GM21360 (cell line): ENCODE data around the gene STAT4.

ENCODE experiments used
- ATAC-seq: cut with Tn5 transposase; IDR thresholded peaks from one replicate; pipeline ENCODE4 v1.9.1; 2021; ENCODE audit warnings: mild to moderate bottlenecking, moderate library complexity; ENCODE audit not compliant: unreplicated experiment

The STAT4 gene

GRCh38 chr2:191103774-191104173 lies 47.0 kb downstream of the STAT4 start:
- ATAC-seq: no peak

GRCh38 chr2:191100216-191100615 lies 50.6 kb downstream of the STAT4 start:
- no peak for ATAC-seq

DNA sequence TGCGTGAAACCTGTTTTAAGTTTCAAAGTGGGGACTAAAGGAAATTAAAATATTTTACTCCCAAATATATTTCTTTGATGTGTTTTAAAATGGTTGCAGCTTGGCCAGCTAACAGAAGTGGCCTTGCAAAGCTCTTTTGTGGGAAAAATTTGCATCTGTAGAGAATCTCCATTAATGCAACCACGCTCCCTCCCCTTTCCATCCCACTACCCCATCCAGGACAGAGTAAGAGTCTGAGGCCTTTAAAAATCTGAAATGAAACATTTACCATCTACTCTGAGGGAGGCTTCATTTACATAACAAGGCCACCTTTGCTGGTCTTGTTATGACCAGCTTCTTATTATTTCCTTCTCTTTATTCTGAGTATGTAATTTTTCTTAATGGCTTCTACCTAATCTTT lies 63.5 kb downstream of the STAT4 start:
- no peak for ATAC-seq

- ATAC-seq: no peak
Measured at GRCh38 chr2:191086706-191087105, 64.1 kb downstream of the STAT4 start.

GRCh38 chr2:191083540-191083939 lies 67.3 kb downstream of the STAT4 start:
- ATAC-seq: no peak

DNA sequence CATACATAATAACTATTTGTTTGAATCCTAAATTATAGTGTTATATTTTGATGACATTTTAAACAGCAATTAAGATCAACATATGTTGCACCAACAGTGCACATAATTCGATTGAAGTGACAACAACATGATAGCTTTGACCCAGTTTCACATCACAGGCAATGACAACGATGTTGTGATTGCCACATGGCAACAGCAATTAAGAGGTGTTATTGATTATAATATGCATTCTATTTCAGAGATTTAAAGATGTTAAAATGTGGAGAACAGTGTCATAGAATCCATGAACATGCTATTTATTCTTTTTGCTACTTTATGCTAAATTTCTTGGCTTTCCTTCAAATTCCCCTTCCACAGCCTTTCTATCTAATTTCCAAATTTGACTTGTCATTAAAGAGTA lies 68.5 kb downstream of the STAT4 start:
- no peak for ATAC-seq

DNA sequence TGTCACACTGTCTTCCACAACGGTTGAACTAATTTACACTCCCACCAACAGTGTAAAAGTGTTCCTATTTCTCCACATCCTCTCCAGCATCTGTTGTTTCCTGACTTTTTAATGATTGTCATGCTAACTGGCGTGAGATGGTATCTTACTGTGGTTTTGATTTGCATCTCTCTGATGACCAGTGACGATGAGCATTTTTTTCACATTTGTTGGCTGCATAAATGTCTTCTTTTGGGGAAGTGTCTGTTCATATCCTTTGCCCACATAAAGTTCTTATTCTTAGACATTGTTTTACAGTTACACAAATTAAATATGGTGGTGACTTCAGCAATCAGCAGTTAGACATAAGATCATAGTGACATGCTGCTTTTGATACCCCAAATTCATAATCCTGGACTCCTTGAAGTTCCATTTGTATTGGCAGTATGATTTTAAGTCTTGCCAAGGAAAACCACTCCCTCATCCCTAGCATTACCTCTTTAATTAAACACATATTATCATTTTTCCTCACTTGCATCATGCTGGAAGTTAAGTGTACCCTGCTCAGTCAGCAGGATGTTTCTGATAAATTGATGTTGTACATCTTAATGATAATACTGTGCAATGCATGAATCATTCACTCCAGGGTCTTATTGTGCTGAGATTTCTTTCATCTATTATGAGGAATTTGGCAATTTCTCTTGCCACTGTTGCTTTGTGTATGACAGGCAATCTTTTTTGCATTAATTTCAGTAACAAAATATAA lies 69.2 kb downstream of the STAT4 start:
- ATAC-seq: no peak

GRCh38 chr2:191078165-191078867 lies 72.5 kb downstream of the STAT4 start:
- ATAC-seq: no peak

DNA sequence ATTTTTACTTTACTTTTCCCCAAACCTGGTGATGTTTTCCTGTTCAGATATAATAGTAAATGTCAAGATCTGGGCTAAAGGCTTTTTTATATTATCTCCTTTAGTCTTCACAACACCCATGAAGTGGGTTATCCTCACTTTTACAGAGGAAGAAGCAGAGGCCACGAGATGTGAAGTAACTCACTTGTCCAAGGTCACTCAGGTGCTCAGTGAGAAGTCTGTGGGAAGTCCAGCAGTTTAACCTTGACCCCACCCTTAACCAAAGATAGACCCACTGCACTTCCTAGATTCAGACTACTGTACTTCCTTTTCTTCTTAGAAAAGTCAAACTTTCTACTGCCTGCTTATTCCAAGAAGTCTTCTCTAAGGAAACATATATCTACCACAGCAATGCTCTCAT lies 80.5 kb downstream of the STAT4 start:
- no peak for ATAC-seq

DNA sequence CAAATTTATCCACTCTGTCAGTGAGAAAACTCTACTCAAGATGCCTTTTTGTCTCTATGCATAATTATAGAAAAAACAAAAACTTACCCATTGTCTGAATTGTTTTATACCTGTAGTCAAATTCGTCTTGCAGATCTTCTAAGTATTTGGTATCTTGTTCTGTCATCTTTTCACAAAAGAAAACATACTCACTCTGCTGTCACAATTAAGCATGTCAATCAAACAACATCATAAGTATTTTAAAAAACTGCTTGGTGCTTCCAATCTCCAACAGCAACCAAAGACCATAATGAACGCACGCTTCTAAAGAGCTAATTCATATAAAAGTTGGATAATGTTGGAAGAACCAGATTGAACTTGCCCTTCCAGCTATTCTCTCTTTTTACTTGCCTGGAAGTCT lies 81.2 kb downstream of the STAT4 start:
- ATAC-seq: no peak

DNA sequence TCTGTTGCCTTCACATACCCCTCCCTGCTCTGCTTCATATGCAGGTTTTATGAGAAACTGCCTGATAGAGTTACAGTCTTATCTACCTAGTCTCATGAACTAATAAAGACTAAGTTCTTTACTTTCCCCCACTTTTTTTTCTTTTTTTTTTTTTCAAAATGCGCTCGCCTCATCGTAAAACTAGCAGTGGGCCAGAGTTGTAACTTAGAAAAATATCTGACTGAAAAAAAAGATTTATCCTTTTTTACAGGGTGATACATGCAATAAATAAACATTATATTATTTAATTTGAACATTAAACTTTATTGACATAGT lies 83.9 kb downstream of the STAT4 start:
- ATAC-seq: no peak

DNA sequence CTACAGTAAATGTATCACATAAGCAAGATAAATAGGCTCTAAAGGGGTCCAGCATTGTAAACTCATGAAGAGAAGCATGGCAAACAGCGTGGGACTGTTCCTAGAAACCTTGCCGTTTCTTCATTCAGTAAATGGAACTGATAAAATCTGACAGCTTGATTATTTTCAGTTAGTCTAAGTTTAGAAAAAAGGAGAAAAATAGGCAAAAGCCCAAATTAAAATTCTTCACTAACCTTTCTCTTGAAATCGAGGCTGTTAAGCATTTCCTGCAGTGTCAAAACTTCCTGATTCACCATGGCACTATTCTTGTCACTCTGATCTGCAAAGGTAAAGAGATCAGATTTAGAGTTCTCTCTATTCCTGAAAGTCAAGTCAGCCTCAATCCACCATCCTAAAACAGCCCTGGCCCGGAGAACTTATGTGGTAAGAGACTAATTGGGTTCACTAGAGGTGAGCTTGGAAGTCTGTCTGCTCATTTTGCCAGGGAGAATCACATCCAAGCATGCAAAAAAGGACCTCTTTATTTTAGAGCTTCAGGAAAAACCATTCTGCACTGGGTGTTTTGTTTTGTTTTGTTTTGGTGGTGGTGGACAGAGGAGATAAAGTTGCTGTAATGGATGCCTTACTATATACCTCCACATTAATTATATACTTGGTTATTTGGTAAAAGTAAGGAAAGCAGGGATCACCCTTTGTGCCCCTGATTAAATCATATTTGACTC lies 84.4 kb downstream of the STAT4 start:
- no peak for ATAC-seq

DNA sequence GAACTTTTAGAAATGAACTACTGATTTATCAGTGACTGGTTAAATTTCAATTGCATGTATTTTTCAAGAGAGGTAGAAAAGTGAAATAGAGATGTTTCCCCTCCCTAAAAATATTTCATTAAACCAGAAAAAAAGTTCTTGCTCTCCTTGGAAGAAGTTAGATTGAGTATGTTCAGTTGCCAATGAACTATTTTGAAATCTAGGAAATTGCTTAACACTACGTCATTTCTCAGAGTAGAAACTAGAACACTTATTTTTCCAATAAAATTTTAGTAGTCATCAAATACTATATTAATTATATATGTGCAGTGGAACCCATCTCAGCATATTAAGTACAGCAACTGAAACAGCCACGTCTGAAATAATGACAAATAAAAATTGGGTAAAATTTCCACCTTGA lies 85.0 kb downstream of the STAT4 start:
- no peak for ATAC-seq

GRCh38 chr2:191064590-191064989 lies 86.2 kb downstream of the STAT4 start:
- ATAC-seq: no peak

- no peak for ATAC-seq
Measured at GRCh38 chr2:191063584-191063983, 87.2 kb downstream of the STAT4 start.

DNA sequence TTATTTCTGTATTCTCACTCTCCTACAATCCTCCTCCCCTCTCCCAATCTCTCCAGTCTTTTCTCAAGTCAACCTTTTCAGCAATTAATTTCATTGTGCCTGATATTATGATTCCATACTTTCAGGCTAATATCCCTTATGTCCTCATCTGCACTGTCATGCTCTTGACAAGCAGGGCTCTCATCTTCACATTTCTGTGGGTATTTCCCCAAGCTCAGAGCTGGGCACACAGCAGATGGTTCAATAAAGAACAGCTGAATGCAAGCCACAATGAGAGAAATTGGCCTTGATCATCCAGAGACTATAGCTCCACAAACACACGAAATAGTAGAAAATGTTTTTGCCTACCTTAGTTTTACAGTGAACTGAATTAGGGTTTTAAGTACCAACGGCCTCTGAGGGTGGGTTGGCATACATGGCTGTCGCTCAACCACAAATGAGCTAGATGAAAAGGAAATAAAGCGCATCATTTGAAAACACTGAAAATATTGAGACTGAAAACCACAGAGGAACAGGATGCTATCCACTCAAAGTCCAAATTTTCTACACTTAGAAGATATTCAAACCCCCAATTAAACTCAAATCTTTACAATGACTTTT lies 89.3 kb downstream of the STAT4 start:
- no peak for ATAC-seq

GRCh38 chr2:191059308-191059707 lies 91.5 kb downstream of the STAT4 start:
- no peak for ATAC-seq

- no peak for ATAC-seq
Measured at GRCh38 chr2:191056228-191056627, 94.6 kb downstream of the STAT4 start.

DNA sequence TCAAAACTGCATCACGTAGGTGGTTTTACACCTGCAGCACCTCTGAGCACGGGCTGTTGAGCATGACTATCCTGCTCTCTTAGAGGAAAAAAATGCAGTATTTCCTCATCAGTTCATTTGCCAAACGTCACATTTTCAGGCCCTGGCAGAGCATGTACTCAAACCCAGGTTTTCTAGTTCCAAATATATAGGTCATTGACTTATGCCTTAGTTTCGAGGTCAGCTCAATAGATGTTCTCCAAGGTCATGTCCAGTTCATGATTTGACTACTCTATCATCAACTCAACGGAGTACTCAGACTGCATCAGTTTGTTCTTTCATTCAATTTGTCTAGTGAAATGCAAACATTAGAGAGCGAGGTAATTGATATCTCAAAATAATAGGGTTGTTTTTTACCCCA lies 97.5 kb downstream of the STAT4 start:
- no peak for ATAC-seq

DNA sequence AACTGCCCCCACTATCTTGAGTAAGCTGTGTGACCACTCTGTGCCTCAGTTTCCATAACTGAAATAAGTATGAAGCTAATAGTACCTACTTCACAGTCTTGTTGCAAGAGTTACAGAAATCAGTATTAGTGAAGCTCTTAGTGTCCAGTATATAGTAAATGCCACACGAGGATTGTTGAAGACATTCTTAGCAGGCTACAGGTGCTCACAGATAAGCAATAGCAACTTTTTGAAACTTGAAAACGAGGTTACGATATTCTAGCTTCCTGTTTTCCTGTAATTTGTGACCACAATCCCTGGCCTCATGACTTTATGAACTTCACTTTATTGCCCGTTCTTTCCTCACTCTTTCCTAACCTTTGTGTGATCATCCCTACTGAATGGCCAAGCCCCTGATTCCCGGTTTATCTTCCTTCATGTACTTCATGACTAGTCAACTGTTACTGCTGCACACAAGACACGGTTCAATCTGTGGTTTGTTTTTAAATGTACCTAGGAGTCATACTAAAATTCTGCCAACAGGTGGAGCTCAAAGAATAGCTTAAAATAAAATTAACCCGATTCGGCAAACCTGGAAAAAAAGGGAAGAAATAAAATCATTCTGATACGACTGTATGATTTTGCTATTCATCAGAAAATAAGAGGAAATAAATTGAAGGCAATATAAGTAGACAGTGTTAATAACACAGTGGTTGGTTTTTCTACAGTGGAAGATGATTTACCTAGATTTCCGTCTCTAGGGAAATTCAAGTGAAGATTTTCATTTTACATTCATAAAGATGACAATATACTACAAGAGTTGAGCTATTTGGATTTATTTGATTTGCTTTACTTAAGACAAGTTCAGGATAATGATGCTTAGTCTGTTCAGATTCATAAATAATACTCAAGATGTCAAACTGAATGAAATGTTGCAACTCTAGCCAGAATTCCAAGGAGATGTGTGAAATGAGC lies 98.7 kb downstream of the STAT4 start:
- peak; percentile 41 for ATAC-seq

- no peak for ATAC-seq
Measured at GRCh38 chr2:191051177-191051576, 99.6 kb downstream of the STAT4 start.
